BJ (cell line): ENCODE results near the gene STEAP1. TPM values are rescaled to one million over a fixed set of nuclear protein-coding genes. Genes with fewer than 3 reads are reported as not detected.
A peak's percentile ranks its signal among the peaks of the same experiment; 100 is the strongest.

Source experiments
- CTCF ChIA-PET: fragments of 350-600 bp; formaldehyde crosslinking; extraction: SDS; loops from one replicate; lab custom pipeline; 2021; ENCODE audit warnings: antibody characterized with exemption, inconsistent platforms; lab: Yijun Ruan, JAX
- POLR2A ChIA-PET: fragments of 300-600 bp; sonication (Branson Sonifier 250); formaldehyde crosslinking; extraction: SDS; loops from one replicate; lab custom pipeline; 2021; ENCODE audit warnings: antibody characterized with exemption; lab: Charles Lee
- DNase-seq: peaks from one replicate; pipeline ENCODE4 v3.0.0-alpha.2; 2011; ENCODE audit warnings: low read depth
- H3K27me3 ChIP-seq: 2 replicates; pipeline ENCODE4 v1.6.0; 2011; ENCODE audit warnings: low read length; ENCODE audit not compliant: control insufficient read depth, insufficient read depth
- H3K36me3 ChIP-seq: 2 replicates; pipeline ENCODE4 v1.5.1; 2011; ENCODE audit warnings: low read length; ENCODE audit not compliant: control insufficient read depth, insufficient read depth
- H3K4me3 ChIP-seq: 2 replicates; pipeline ENCODE4 v1.5.1; 2011; ENCODE audit warnings: low read depth, mild to moderate bottlenecking, control low read depth, low read length
- CTCF ChIP-seq: IDR thresholded peaks from 2 replicates; pipeline ENCODE4 v1.5.1; 2011; ENCODE audit warnings: low read depth, mild to moderate bottlenecking, control low read depth, inconsistent platforms, low read length, moderate library complexity; ENCODE audit not compliant: insufficient read depth
- polyA plus RNA-seq: library from polyadenylated mRNA; depleted of rRNA; stranded (reverse); fragments of >200 nt; gene quantifications from 2 replicates; pipeline ENCODE4 v1.2.3, GENCODE V29; 2011

STEAP1 gene
- polyA plus RNA-seq, 1 experiment: 2.7 TPM

- no peak for DNase-seq
- no peak for TF ChIP-seq CTCF
- no peaks in the 10 kb centered on the region for H3K27me3 ChIP-seq
- no peaks in the 10 kb centered on the region for H3K36me3 ChIP-seq
- no peak overlapping the region for H3K4me3 ChIP-seq
- ChIA-PET POLR2A (no interaction called here), CTCF (interaction anchor here (1.4 to 2.2 kb wide), 2 partner anchors 24 to 25 kb away, joined by 3 to 7 read pairs; partner anchors contain the start of gene STEAP2)
Observed at GRCh38 chr7:90187507-90188050, 33.3 kb downstream of the STEAP1 start.

GRCh38 chr7:90188281-90188680 is 34.0 kb downstream of the STEAP1 start:
- Histone ChIP-seq H3K27me3 (no peaks in the 10 kb centered on the region), H3K4me3 (no peak overlapping the region), H3K36me3 (no peaks in the 10 kb centered on the region)
- no peak for DNase-seq
- no peak for TF ChIP-seq CTCF
- POLR2A ChIA-PET: no interaction called here
- CTCF ChIA-PET: interaction anchor here (0.6 to 2.2 kb wide), 2 partner anchors 24 to 46 kb away, joined by 3 to 7 read pairs; partner anchors contain the start of gene STEAP2

GRCh38 chr7:90190995-90191394 is 36.7 kb downstream of the STEAP1 start:
- no peaks in the 10 kb centered on the region for H3K27me3 ChIP-seq
- H3K36me3 ChIP-seq: no peaks in the 10 kb centered on the region
- CTCF ChIA-PET: interaction anchor here (1.2 kb wide), 1 partner anchor 20 kb away, joined by 3 read pairs; the partner anchor contains the start of gene STEAP2
- POLR2A ChIA-PET: no interaction called here
- no peak for DNase-seq
- H3K4me3 ChIP-seq: no peak overlapping the region
- TF ChIP-seq CTCF: no peak

GRCh38 chr7:90191648-90192047 is 37.4 kb downstream of the STEAP1 start:
- POLR2A ChIA-PET: no interaction called here
- CTCF ChIA-PET: interaction anchor here (1.2 kb wide), 1 partner anchor 20 kb away, joined by 3 read pairs; the partner anchor contains the start of gene STEAP2
- Histone ChIP-seq H3K27me3 (no peaks in the 10 kb centered on the region), H3K4me3 (no peak overlapping the region), H3K36me3 (no peaks in the 10 kb centered on the region)
- no peak for DNase-seq
- TF ChIP-seq CTCF: no peak

GRCh38 chr7:90192876-90193750 is 38.8 kb downstream of the STEAP1 start:
- CTCF ChIA-PET: interaction anchor here (0.8 to 1.8 kb wide), 5 partner anchors 9 to 39 kb away, joined by 3 to 11 read pairs (median 3); partner anchors contain the start of genes STEAP1 and STEAP2
- DNase-seq: peak; percentile 76

More at GRCh38 chr7:90192876-90193750, 38.8 kb downstream of the STEAP1 start:
- no peak for TF ChIP-seq CTCF
- H3K4me3 ChIP-seq: no peak overlapping the region
- POLR2A ChIA-PET: interaction anchor here (1.1 kb wide), 1 partner anchor 19 kb away, joined by 15 read pairs; the partner anchor contains the start of gene STEAP2
- H3K27me3 ChIP-seq: no peaks in the 10 kb centered on the region
- no peaks in the 10 kb centered on the region for H3K36me3 ChIP-seq
